ENCODE measurements around the gene OR2Z1.

- no peak for TF ChIP-seq HDAC2 (CRISPR knock-in tag; IDR thresholded peaks at IDR 0.05)
- TF ChIP-seq TAF1 (CRISPR knock-in tag; IDR thresholded peaks at IDR 0.05), result no peak
- no peak for TF ChIP-seq POLR2A (IDR thresholded peaks at IDR 0.05; ENCODE audit: insufficient read depth in 1 of 2, low read depth in 2 of 2, low read length in 2 of 2)
- no peak for TF ChIP-seq ZNF10 (CRISPR knock-in tag; IDR thresholded peaks at IDR 0.05; ENCODE audit: borderline replicate concordance, low read depth)
- TF ChIP-seq SRF (IDR thresholded peaks at IDR 0.05; ENCODE audit: low read depth, low read length), result no peak
- no peak for TF ChIP-seq CTCF (CRISPR knock-in tag; IDR thresholded peaks at IDR 0.05)
- no peak for TF ChIP-seq EP300 (IDR thresholded peaks at IDR 0.05; ENCODE audit: low read depth in 2 of 2, low read length in 2 of 2)
- TF ChIP-seq EP300 (CRISPR knock-in tag; IDR thresholded peaks at IDR 0.05; ENCODE audit: borderline replicate concordance), result no peak
- no peak for TF ChIP-seq FOXA3 (CRISPR knock-in tag; IDR thresholded peaks at IDR 0.05)
- no peak for TF ChIP-seq FOXJ3 (CRISPR knock-in tag; IDR thresholded peaks at IDR 0.05; ENCODE audit: borderline replicate concordance)
Measured at GRCh38 chr19:8696993-8697392, 24.4 kb upstream of the OR2Z1 start.
